Activated naive CD4-positive, alpha-beta T cell treated with anti-CD3 and anti-CD28 coated beads, Interleukin-2, amount 50 U/mL, for 72 hours (primary cell): ENCODE measurements around the gene AHI1. TPM values are rescaled to one million over a fixed set of nuclear protein-coding genes. Genes with fewer than 3 reads are reported as not detected.
"Not testable (repeated sequence)": the region's sequence is repeated elsewhere in the genome, so short reads cannot be mapped to it uniquely, and the experiment has no call there.

Experiments
- ATAC-seq, 2 donors: fragments of 150-1000 bp; cut with Tn5 transposase; 2 replicates each; pipeline ENCODE4 v1.10.0; 2021; ENCODE audit warnings: mild to moderate bottlenecking in 2 of 2, moderate library complexity in 2 of 2
- DNase-seq, 2 donors: peaks; one replicate each; pipeline ENCODE4 v3.0.0; 2021 to 2022; ENCODE audit warnings: low spot score in 2 of 2
- H3K27ac Mint-ChIP-seq, 2 donors: one replicate each; pipeline ENCODE4 v1.8.0; 2022; ENCODE audit warnings: mild to moderate bottlenecking in 2 of 2, mixed read lengths in 2 of 2
- H3K36me3 Mint-ChIP-seq, 2 donors: one replicate each; pipeline ENCODE4 v1.8.0; 2022; ENCODE audit warnings: mixed read lengths in 2 of 2
- H3K9me3 Mint-ChIP-seq, 2 donors: one replicate each; pipeline ENCODE4 v1.8.0; 2022; ENCODE audit warnings: mixed read lengths in 2 of 2
- total RNA-seq, 2 donors: library from RNA; stranded (reverse); gene quantifications; one replicate each; pipeline ENCODE4 v1.2.3, GENCODE V29; 2022

AHI1 gene
- total RNA-seq, 2 donors from 2014 or later, result 34.6 to 38.5 TPM

- no peak for ATAC-seq
- Mint-ChIP-seq H3K9me3 (no peaks in the 10 kb centered on the region), H3K36me3 (no peaks in the 10 kb centered on the region), H3K27ac (no peak overlapping the region)
- no peak for DNase-seq
Measured at GRCh38 chr6:135383766-135384165, 113.8 kb downstream of the AHI1 start.

- Mint-ChIP-seq H3K36me3 (no peaks in the 10 kb centered on the region), H3K27ac (no peak overlapping the region), H3K9me3 (no peaks in the 10 kb centered on the region)
- ATAC-seq (no peak), DNase-seq (no peak)
Measured at GRCh38 chr6:135383301-135383700, 114.2 kb downstream of the AHI1 start.

- peak overlapping the region in 1 of 2 donors; percentile 11 for H3K27ac Mint-ChIP-seq
- peak in 1 of 2 donors; percentile 87 for ATAC-seq
- no peaks in the 10 kb centered on the region for H3K36me3 Mint-ChIP-seq
- DNase-seq, result no peak
- no peaks in the 10 kb centered on the region for H3K9me3 Mint-ChIP-seq
Measured at GRCh38 chr6:135382182-135382628, 115.3 kb downstream of the AHI1 start.

GRCh38 chr6:135380793-135381192 lies 116.7 kb downstream of the AHI1 start:
- Mint-ChIP-seq H3K36me3 (no peaks in the 10 kb centered on the region), H3K27ac (no peak overlapping the region), H3K9me3 (no peaks in the 10 kb centered on the region)
- ATAC-seq (no peak), DNase-seq (no peak)

GRCh38 chr6:135379647-135380046 lies 117.9 kb downstream of the AHI1 start:
- no peak for ATAC-seq
- H3K9me3 Mint-ChIP-seq, result no peaks in the 10 kb centered on the region
- no peak for DNase-seq
- no peaks in the 10 kb centered on the region for H3K36me3 Mint-ChIP-seq
- H3K27ac Mint-ChIP-seq, result no peak overlapping the region

- no peak for DNase-seq
- Mint-ChIP-seq H3K36me3 (peaks cover 31% of the 10 kb centered on the region in 2 donors), H3K27ac (no peak overlapping the region), H3K9me3 (peaks cover 15 to 18% of the 10 kb centered on the region in 2 donors)
- ATAC-seq, result peak in 1 of 2 donors; percentile 88
Measured at GRCh38 chr6:135372758-135373157, 124.8 kb downstream of the AHI1 start.

- H3K36me3 Mint-ChIP-seq, result peaks cover 23 to 30% of the 10 kb centered on the region in 2 donors
- H3K27ac Mint-ChIP-seq, ATAC-seq, DNase-seq: not testable (repeated sequence)
- peaks cover 26 to 27% of the 10 kb centered on the region in 2 donors for H3K9me3 Mint-ChIP-seq
Measured at GRCh38 chr6:135363622-135364021, 133.9 kb downstream of the AHI1 start.

- no peak for DNase-seq
- H3K27ac Mint-ChIP-seq, result no peak overlapping the region
- peaks cover 15 to 16% of the 10 kb centered on the region in 2 donors for H3K9me3 Mint-ChIP-seq
- H3K36me3 Mint-ChIP-seq, result peaks cover 10 to 16% of the 10 kb centered on the region in 2 donors
- ATAC-seq, result no peak
Measured at GRCh38 chr6:135362124-135362523, 135.4 kb downstream of the AHI1 start.

- H3K27ac Mint-ChIP-seq, result no peak overlapping the region
- ATAC-seq (no peak), DNase-seq (no peak)
- H3K36me3 Mint-ChIP-seq, result peaks cover 5% of the 10 kb centered on the region in 2 donors
- peaks cover 4 to 5% of the 10 kb centered on the region in 2 donors for H3K9me3 Mint-ChIP-seq
Measured at GRCh38 chr6:135360222-135360621, 137.3 kb downstream of the AHI1 start.

GRCh38 chr6:135358985-135359384 lies 138.6 kb downstream of the AHI1 start:
- DNase-seq (no peak), ATAC-seq (no peak)
- Mint-ChIP-seq H3K9me3 (no peaks in the 10 kb centered on the region), H3K27ac (no peak overlapping the region), H3K36me3 (no peaks in the 10 kb centered on the region)

- H3K9me3 Mint-ChIP-seq, result no peaks in the 10 kb centered on the region
- no peak overlapping the region for H3K27ac Mint-ChIP-seq
- DNase-seq (no peak), ATAC-seq (no peak)
- H3K36me3 Mint-ChIP-seq, result no peaks in the 10 kb centered on the region
Measured at GRCh38 chr6:135358251-135358821, 139.2 kb downstream of the AHI1 start.

GRCh38 chr6:135354407-135354806 lies 143.1 kb downstream of the AHI1 start:
- H3K9me3 Mint-ChIP-seq, result no peaks in the 10 kb centered on the region

GRCh38 chr6:135353113-135353512 lies 144.4 kb downstream of the AHI1 start:
- no peak overlapping the region for H3K27ac Mint-ChIP-seq
- H3K36me3 Mint-ChIP-seq, result peaks cover 0 to 5% of the 10 kb centered on the region in 2 donors
- ATAC-seq, result no peak
- H3K9me3 Mint-ChIP-seq, result no peaks in the 10 kb centered on the region
- DNase-seq, result no peak

More at GRCh38 chr6:135354407-135354806, 143.1 kb downstream of the AHI1 start:
- H3K36me3 Mint-ChIP-seq, result peaks cover 0 to 5% of the 10 kb centered on the region in 2 donors
- ATAC-seq (no peak), DNase-seq (no peak)
- no peak overlapping the region for H3K27ac Mint-ChIP-seq

GRCh38 chr6:135351635-135352034 lies 145.9 kb downstream of the AHI1 start:
- Mint-ChIP-seq H3K27ac (no peak overlapping the region), H3K36me3 (peaks cover 0 to 5% of the 10 kb centered on the region in 2 donors), H3K9me3 (no peaks in the 10 kb centered on the region)
- no peak for DNase-seq
- ATAC-seq, result no peak

- Mint-ChIP-seq H3K36me3 (peaks cover 0 to 5% of the 10 kb centered on the region in 2 donors), H3K9me3 (no peaks in the 10 kb centered on the region), H3K27ac (no peak overlapping the region)
- no peak for ATAC-seq
- no peak for DNase-seq
Measured at GRCh38 chr6:135347887-135348286, 149.7 kb downstream of the AHI1 start.

- DNase-seq (no peak), ATAC-seq (no peak)
- no peaks in the 10 kb centered on the region for H3K9me3 Mint-ChIP-seq
- H3K36me3 Mint-ChIP-seq, result peaks cover 0 to 5% of the 10 kb centered on the region in 2 donors
- peak overlapping the region in 1 of 2 donors; percentile 53 for H3K27ac Mint-ChIP-seq
Measured at GRCh38 chr6:135346747-135347146, 150.8 kb downstream of the AHI1 start.

GRCh38 chr6:135344526-135344925 lies 153.0 kb downstream of the AHI1 start:
- no peak overlapping the region for H3K27ac Mint-ChIP-seq
- ATAC-seq, result no peak
- no peak for DNase-seq
- H3K36me3 Mint-ChIP-seq, result peaks cover 0 to 4% of the 10 kb centered on the region in 2 donors
- H3K9me3 Mint-ChIP-seq, result no peaks in the 10 kb centered on the region

GRCh38 chr6:135339920-135340319 lies 157.6 kb downstream of the AHI1 start:
- DNase-seq, H3K27ac Mint-ChIP-seq, H3K36me3 Mint-ChIP-seq, H3K9me3 Mint-ChIP-seq, ATAC-seq: not testable (repeated sequence)
